T1000 (cell line): ENCODE results near the gene ATXN10.

ENCODE experiments used
- DNase-seq: peaks from one replicate; lab custom pipeline; 2025; ENCODE audit warnings: mixed read lengths; lab: John Stamatoyannopoulos, UW

The ATXN10 gene

GRCh38 chr22:45878901-45879551 is 207.4 kb downstream of the ATXN10 start:
- no peak for DNase-seq

DNA sequence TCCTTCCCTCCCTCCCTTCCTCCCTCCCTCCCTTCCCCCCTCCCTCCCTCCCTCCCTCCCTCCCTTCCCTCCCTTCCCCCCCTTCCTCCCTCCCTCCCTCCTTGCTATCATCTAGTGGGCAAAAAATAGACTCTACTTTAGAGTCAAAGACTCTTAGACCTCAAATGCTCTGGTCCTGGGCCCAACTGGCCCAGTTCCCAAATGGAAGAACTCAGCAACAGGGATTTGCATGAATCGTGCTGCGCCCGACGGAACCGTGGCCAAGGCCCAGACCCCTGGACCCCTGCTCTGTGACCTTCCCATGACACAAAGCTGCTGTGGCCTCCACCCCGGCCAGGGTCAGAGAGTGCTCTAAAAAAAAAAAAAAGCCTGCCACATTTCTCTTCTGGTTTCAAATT is 207.9 kb downstream of the ATXN10 start:
- DNase-seq, result no peak

- no peak for DNase-seq
Observed at GRCh38 chr22:45880091-45880715, 208.6 kb downstream of the ATXN10 start.

- no peak for DNase-seq
Observed at GRCh38 chr22:45880716-45881523, 209.3 kb downstream of the ATXN10 start.

DNA sequence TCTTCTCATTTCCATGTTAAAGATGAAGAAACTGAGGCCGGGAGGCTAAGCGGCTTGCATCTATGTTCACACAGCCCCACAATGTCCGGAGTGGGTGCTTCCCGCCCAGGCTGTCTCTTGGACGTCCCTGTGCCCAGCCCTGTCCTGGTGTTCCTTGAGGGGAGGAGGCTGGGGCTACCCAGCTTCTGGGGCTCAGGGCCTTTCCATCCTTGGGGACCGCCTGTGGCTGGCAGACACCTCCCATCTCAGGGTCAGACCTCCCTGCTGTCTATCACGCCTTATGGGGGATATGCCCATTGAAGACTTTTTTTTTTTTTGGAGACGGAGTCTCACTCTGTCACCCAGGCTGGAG is 209.9 kb downstream of the ATXN10 start:
- DNase-seq, result no peak

DNA sequence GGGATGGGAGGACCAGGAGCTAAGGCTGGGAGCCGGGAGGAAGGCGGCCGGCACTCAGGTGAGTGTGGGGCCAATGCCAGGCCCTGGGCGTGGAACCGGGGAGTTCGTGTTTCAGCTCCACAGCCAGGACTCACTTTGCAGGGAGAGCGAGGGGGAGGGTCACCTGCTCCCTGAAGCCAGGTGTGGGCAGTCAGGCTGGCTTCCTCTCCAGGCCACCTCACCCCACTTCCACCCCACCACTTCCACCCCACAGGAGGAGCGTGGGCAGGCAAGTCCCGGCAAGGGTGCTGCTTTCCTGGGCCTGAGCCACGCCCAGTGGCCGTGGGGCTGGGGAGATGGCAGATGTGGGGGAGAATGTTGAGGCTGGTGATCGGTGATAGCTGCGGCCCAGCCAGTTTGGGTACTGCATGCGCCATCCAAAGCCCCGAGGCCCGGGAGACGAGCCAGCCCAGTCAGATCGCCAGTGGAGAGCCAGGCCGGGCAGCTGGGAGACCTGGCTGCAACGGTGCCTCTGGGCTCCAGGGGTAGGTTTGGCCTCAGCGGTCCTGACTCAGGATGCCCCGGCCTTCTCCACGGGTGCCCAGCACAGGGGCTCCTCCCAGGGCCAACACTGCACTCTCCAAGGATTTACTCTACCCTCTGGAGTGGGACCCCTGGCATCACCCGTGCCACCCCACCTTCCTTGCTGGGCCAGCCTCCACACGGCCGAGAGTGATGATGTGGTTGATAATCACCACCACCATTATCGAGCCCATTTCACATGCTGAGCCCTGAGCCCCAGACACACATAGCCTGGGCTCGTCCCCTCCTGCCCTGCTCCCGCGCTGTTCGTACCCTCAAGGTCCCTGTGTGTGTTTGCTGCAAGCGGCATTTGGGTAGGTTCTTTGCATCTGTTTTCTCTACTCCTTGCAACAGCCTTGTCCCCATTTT is 211.5 kb downstream of the ATXN10 start:
- no peak for DNase-seq

GRCh38 chr22:45883811-45884170 is 212.2 kb downstream of the ATXN10 start:
- no peak for DNase-seq

DNA sequence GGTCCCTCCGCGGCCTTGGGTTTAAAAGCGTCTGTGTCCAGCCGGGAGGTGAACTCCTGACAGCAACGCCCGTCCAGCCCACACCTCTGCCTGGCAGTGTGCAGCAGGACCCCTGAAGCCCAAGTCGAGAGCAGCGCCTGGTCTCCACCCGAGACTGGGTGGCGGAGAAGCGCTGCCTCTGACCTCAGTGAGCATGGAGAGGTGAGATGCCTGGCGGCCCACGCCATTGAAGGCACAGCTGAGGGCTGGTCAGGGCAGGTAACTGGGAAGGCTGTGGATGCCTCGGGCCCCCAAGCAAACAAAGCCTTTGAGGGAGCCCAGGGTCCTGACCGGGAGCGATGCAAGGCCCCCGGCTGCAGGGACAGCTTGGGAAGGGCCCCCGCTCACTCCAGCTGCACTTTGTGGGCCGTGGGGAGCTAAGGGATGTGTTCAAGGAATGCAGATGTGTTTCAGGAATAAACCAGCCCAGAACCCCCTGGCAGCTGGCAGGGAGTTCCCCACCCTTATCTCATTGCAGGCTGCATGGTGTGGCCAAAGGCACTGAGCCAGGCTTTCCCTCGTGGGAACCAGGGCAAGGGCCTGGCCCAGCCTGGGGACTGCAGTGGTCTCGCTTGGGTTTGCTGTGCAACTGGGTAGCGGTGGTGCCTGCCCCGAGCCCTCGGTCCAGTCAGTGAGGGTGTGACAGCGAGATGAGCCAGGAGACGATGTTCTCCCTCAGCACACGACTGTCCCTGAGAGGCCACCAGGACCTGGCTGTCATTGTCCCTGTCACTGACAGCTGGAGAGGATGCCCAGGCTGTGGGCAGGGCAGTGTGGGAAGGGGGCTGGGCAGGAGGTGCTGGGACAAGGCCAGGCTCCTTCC is 212.8 kb downstream of the ATXN10 start:
- no peak for DNase-seq

DNA sequence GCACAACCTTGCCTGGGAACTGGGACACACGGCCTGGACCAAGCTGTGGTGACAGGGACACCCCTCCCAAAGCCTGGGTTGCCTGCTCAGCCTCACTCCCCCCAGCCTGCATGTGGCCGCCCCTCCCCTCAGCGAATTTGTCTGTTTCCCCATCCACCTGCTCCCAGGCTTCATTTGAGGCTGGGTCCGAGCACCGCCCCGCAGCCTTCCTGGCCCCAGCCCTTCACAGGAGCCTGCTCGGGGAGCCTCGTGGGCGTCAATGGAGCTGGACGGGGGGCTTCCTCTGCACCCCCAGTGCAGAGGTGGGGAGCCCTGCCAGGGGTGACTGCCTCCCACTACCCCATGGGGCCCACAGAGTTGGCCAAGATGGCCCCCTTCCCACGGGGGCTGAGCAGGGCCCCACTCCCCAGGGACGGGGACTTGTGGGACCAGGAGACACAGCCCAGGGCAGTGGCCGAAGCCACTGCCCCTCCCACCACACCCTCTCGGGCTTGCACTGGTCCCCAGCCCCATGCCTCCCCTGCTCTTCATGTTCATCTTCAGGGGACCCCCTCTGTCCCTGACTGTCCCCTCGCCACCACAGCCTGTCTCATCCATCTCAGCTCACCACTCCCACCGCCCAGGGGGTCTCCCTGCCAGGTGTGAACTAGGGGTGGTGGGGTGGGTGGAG is 213.7 kb downstream of the ATXN10 start:
- DNase-seq, result no peak

DNA sequence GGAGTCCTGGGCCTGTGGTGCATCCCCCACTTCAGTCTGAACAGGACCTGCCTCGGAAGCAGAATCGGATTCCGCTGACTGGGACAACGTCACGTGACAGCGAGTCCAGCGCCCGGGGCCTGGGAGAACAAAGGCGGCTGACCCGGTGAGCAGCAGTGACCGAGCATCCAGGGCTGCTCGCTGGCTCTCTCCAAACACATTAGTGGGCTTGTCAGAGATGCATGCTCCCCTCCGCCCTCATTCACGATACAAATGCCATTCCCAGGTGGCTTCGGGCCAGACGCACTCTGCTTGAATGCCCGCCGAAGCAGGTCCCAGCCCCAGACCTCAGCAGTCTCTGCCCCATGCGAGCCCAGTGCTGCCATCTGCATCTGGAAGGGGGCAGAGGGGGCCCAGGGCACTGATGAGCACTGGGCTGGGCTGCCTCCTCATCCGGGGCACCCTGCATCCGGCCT is 214.3 kb downstream of the ATXN10 start:
- no peak for DNase-seq

GRCh38 chr22:45886540-45886939 is 214.9 kb downstream of the ATXN10 start:
- DNase-seq, result no peak

DNA sequence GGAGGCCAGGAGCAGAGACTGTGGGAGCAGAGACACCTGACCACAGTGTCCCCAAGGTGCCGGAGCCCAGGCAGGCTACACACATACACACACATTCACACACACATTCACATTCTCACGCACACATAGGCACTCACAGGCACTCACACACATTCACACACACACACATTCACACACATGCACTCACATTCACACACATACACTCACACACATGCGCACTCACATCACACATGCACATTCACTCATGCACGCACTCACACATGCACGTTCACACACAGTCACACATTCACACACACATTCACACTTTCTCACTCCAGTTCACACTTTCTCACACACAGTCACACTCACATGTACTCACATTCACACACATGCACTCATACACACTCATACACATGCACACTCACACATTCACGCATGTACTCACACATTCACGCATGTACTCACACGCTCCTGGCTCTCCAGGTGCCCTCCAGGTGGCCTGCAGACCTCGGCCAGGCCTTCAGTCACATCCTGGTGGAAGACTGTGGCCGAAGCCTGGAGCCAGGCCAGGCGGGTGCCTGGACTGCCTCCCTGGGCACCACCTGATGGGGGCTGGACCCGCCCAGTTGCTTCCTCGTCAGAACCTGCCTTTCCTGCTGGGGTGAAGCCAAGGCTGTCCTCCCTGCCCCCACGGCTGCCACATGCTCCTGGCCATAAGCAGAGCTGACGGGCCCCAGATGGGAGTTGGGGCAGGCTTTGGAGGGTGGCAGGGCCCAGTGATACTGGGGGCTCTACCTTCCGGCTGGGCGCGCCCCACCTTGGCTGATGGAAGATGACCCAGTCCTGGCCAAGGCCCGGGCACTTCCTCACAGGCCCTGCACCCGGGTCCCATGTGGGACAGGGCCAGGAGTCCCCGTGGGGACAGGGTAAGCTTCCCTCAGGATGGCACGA is 215.8 kb downstream of the ATXN10 start:
- no peak for DNase-seq

- no peak for DNase-seq
Observed at GRCh38 chr22:45888221-45889092, 216.8 kb downstream of the ATXN10 start.

GRCh38 chr22:45889093-45889538 is 217.5 kb downstream of the ATXN10 start:
- DNase-seq, result no peak

GRCh38 chr22:45889539-45890350 is 218.1 kb downstream of the ATXN10 start:
- no peak for DNase-seq

DNA sequence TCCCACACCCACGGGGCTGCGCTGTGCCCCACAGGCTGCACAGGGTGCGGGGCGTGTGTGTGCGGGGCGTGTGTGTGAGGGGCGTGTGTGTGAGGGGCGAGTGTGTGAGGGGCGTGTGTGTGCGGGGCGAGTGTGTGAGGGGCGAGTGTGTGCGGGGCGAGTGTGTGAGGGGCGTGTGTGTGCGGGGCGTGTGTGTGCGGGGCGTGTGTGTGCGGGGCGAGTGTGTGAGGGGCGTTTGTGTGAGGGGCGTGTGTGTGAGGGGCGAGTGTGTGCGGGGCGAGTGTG is 218.7 kb downstream of the ATXN10 start:
- DNase-seq, result no peak

GRCh38 chr22:45891021-45891421 is 219.4 kb downstream of the ATXN10 start:
- no peak for DNase-seq
